K562 (cell line): Measurements from ENCODE around the gene MRPL32. TPM values are rescaled to one million over a fixed set of nuclear protein-coding genes. Genes with fewer than 3 reads are reported as not detected.

Experiments used
- ADNP ChIP-seq: fragments of 200-800 bp; sonication (Bioruptor generic); IDR thresholded peaks from 2 replicates; pipeline ENCODE4 v1.6.1; 2016; ENCODE audit warnings: missing genetic modification characterization, missing compliant biosample characterization
- ARID1B ChIP-seq: fragments of 450-650 bp; IDR thresholded peaks from 2 replicates; pipeline ENCODE4 v1.6.1; 2016; ENCODE audit warnings: antibody characterized with exemption, mild to moderate bottlenecking, inconsistent platforms
- ARNT ChIP-seq, 2 experiments: fragments of 450-650 bp; IDR thresholded peaks; 2 replicates each; pipeline ENCODE4 v1.6.1; 2016; ENCODE audit warnings: mild to moderate bottlenecking in 1 of 2
- BDP1 ChIP-seq: IDR thresholded peaks from 3 replicates; pipeline ENCODE4 v1.6.1; 2011; ENCODE audit not compliant: insufficient read length, insufficient read depth
- CBFA2T2 ChIP-seq: fragments of 450-650 bp; conservative IDR thresholded peaks from 2 replicates; pipeline ENCODE4 v1.6.1; 2017; ENCODE audit warnings: mild to moderate bottlenecking
- CBFA2T3 ChIP-seq: fragments of 450-650 bp; IDR thresholded peaks from 2 replicates; pipeline ENCODE4 v1.6.1; 2017
- CEBPG ChIP-seq, 3 experiments: fragments of 200-800 bp in 1 of 3; sonication (Bioruptor generic) in 1 of 3; sonication (generic) in 1 of 3; formaldehyde crosslinking in 1 of 3; IDR thresholded peaks in 2 of 3; conservative IDR thresholded peaks in 1 of 3; 2 replicates each; pipeline versions ENCODE4 v1.6.1 to v1.8.0; 2016 to 2022; ENCODE audit warnings: missing compliant biosample characterization in 2 of 3, missing genetic modification characterization in 2 of 3, mild to moderate bottlenecking in 1 of 3, missing genetic modification reagents in 1 of 3
- CTBP1 ChIP-seq: fragments of 450-650 bp; IDR thresholded peaks from 2 replicates; pipeline ENCODE4 v1.6.1; 2016; ENCODE audit warnings: borderline replicate concordance
- EP300 ChIP-seq: IDR thresholded peaks from 2 replicates; pipeline ENCODE4 v1.6.1; 2012; ENCODE audit warnings: low read length, improper control_type of control experiment
- FOS ChIP-seq: IDR thresholded peaks from 3 replicates; pipeline ENCODE4 v1.6.1; 2011; ENCODE audit not compliant: insufficient read length; ENCODE audit errors: extremely low read depth
- HBP1 ChIP-seq: fragments of 450-650 bp; formaldehyde crosslinking; IDR thresholded peaks from 2 replicates; pipeline ENCODE4 v1.4.0; 2022; ENCODE audit warnings: missing genetic modification characterization
- HNRNPLL ChIP-seq: fragments of 200-400 bp; formaldehyde crosslinking; IDR thresholded peaks from 2 replicates; pipeline ENCODE4 v1.6.1; 2017; ENCODE audit warnings: low read length, low read depth, mild to moderate bottlenecking; ENCODE audit not compliant: poor library complexity, severe bottlenecking
- KDM4B ChIP-seq, 2 experiments: fragments of 450-650 bp in 1 of 2; sonication (generic) in 1 of 2; IDR thresholded peaks; 2 replicates each; pipeline ENCODE4 v1.6.1; 2016 to 2017; ENCODE audit warnings: borderline replicate concordance in 2 of 2, antibody characterized with exemption in 1 of 2, low read depth in 1 of 2, mild to moderate bottlenecking in 1 of 2
- KLF13 ChIP-seq: fragments of 450-650 bp; IDR thresholded peaks from 2 replicates; pipeline ENCODE4 v1.6.1; 2016; ENCODE audit warnings: missing genetic modification characterization, low read depth, mild to moderate bottlenecking, missing compliant biosample characterization, moderate library complexity, borderline replicate concordance
- LARP7 ChIP-seq: fragments of 450-650 bp; IDR thresholded peaks from 2 replicates; pipeline ENCODE4 v1.6.1; 2016
- MAFK ChIP-seq: IDR thresholded peaks from 2 replicates; pipeline ENCODE4 v1.6.1; 2011; ENCODE audit warnings: low read length, improper control_type of control experiment
- MCM5 ChIP-seq: fragments of 450-650 bp; IDR thresholded peaks from 2 replicates; pipeline ENCODE4 v1.6.1; 2016; ENCODE audit warnings: low read depth
- NFE2 ChIP-seq: IDR thresholded peaks from 2 replicates; pipeline ENCODE4 v1.6.1; 2014; ENCODE audit warnings: antibody characterized with exemption, low read depth
- NFRKB ChIP-seq: fragments of 450-650 bp; IDR thresholded peaks from 2 replicates; pipeline ENCODE4 v1.6.1; 2016; ENCODE audit warnings: low read depth
- NFXL1 ChIP-seq: fragments of 450-650 bp; formaldehyde crosslinking; IDR thresholded peaks from 2 replicates; pipeline ENCODE4 v1.4.0; 2021; ENCODE audit warnings: mild to moderate bottlenecking
- NKRF ChIP-seq: fragments of 450-650 bp; IDR thresholded peaks from 2 replicates; pipeline ENCODE4 v1.6.1; 2016; ENCODE audit warnings: borderline replicate concordance
- POLR2AphosphoS2 ChIP-seq: IDR thresholded peaks from 2 replicates; pipeline ENCODE4 v1.6.1; 2012; ENCODE audit warnings: low read length, improper control_type of control experiment
- RBM14 ChIP-seq: fragments of 200-400 bp; formaldehyde crosslinking; IDR thresholded peaks from 2 replicates; pipeline ENCODE4 v1.6.1; 2018; ENCODE audit warnings: low read depth, mild to moderate bottlenecking, low read length, moderate library complexity, borderline replicate concordance; ENCODE audit not compliant: insufficient read depth
- STAT5A ChIP-seq: IDR thresholded peaks from 2 replicates; pipeline ENCODE4 v1.6.1; 2012; ENCODE audit warnings: low read length, inconsistent platforms, borderline replicate concordance
- XRCC5 ChIP-seq: fragments of 200-400 bp; formaldehyde crosslinking; IDR thresholded peaks from 2 replicates; pipeline ENCODE4 v1.6.1; 2017; ENCODE audit warnings: low read depth, mild to moderate bottlenecking, low read length
- ZNF253 ChIP-seq: fragments of 250-450 bp; sonication (Bioruptor Pico); conservative IDR thresholded peaks from 2 replicates; pipeline ENCODE4 v1.6.1; 2021; ENCODE audit warnings: mild to moderate bottlenecking
- ZNF507 ChIP-seq: conservative IDR thresholded peaks from 2 replicates; pipeline ENCODE4 v1.6.1; 2017; ENCODE audit warnings: missing genetic modification characterization, missing compliant biosample characterization
- ZNF699 ChIP-seq: fragments of 250-450 bp; sonication (Bioruptor Pico); IDR thresholded peaks from 2 replicates; pipeline ENCODE4 v1.8.0; 2021; ENCODE audit warnings: mild to moderate bottlenecking, moderate library complexity; ENCODE audit not compliant: insufficient replicate concordance
- polyA plus RNA-seq, 8 experiments: library from polyadenylated mRNA; depleted of rRNA in 4 of 8; stranded (reverse) in 5 of 8; unstranded in 3 of 8; fragments of >200 nt; fragmentation: Nextera tagmentation in 2 of 8; fragmentation: Illumina TruSeq in 1 of 8; extraction: Ambion mirVana in 2 of 8; extraction: Trizol in 1 of 8; gene quantifications; 2 replicates each; pipeline versions ENCODE4 v1.2.1 to v1.2.3, GENCODE V29; 2011 to 2014; ENCODE audit warnings: inconsistent platforms in 1 of 8, missing spikeins in 1 of 8
- total RNA-seq, 7 experiments: library from RNA; depleted of rRNA in 6 of 7; stranded (reverse); fragments of >200 nt in 6 of 7; fragmentation: Illumina TruSeq in 2 of 7; extraction: Trizol in 2 of 7; gene quantifications; 2 replicates each; pipeline versions ENCODE4 v1.2.1 to v1.2.3, GENCODE V29; 2011 to 2021; ENCODE audit warnings: low replicate concordance in 1 of 7

MRPL32 gene
- total and polyA plus RNA-seq, 9 of the 15 experiments (the other 6 are each of a cell fraction or from before 2014, with no cell fraction given) = 75.5 to 351 (median 138) TPM

GRCh38 chr7:42945821-42946626 lies 13.8 kb downstream of the MRPL32 start (continued):
- no peak for TF ChIP-seq MAFK
- TF ChIP-seq XRCC5 = no peak
- TF ChIP-seq KDM4B (IDR thresholded peaks at IDR 0.05; ENCODE audit: borderline replicate concordance in 2 of 2, low read depth in 1 of 2) = no peak
- TF ChIP-seq NKRF = no peak
- TF ChIP-seq FOS = no peak
- peak; percentile 35; the same call in 1 of the 2 replicates for TF ChIP-seq KLF13 (tag)
- no peak for TF ChIP-seq POLR2AphosphoS2
- no peak for TF ChIP-seq ADNP
- TF ChIP-seq STAT5A = peak; percentile 11; the same call in 1 of the 2 replicates
- TF ChIP-seq CBFA2T3 = peak; percentile 63
- no peak for TF ChIP-seq NFXL1 (CRISPR knock-in tag)
- no peak for TF ChIP-seq ZNF699
- TF ChIP-seq BDP1 = no peak
- TF ChIP-seq RBM14 = no peak
- no peak for TF ChIP-seq HNRNPLL
- no peak for TF ChIP-seq LARP7
- peak; percentile 85 for TF ChIP-seq CTBP1
- peak in 1 of 2 experiments; percentile 42; a peak in 1 of 4 replicates for TF ChIP-seq ARNT (IDR thresholded peaks at IDR 0.05)
- TF ChIP-seq CEBPG (CRISPR knock-in tag; IDR thresholded peaks at IDR 0.05) = no peak
- no peak for TF ChIP-seq CEBPG (tag; conservative IDR thresholded peaks at IDR 0.05 in 1 of 2, IDR thresholded peaks at IDR 0.05 in 1 of 2)
- TF ChIP-seq NFRKB = peak; percentile 61; the same call in 1 of the 2 replicates
- peak; percentile 14; the same call in 1 of the 2 replicates for TF ChIP-seq NFE2
- TF ChIP-seq ZNF253 (CRISPR knock-in tag) = no peak
- peak; percentile 67; the same call in 1 of the 2 replicates for TF ChIP-seq EP300
- TF ChIP-seq ZNF507 (tag) = no peak
- peak; percentile 67 for TF ChIP-seq ARID1B
- TF ChIP-seq MCM5 = no peak
- no peak for TF ChIP-seq HBP1 (CRISPR knock-in tag)
- 0 out of 2 replicates have a peak, but pooled peaks have one; percentile 25 for TF ChIP-seq CBFA2T2
